ENCODE measurements around the gene ALDH16A1.
"Not testable (repeated sequence)": the region's sequence is repeated elsewhere in the genome, so short reads cannot be mapped to it uniquely, and the experiment has no call there.

The ALDH16A1 gene

DNA sequence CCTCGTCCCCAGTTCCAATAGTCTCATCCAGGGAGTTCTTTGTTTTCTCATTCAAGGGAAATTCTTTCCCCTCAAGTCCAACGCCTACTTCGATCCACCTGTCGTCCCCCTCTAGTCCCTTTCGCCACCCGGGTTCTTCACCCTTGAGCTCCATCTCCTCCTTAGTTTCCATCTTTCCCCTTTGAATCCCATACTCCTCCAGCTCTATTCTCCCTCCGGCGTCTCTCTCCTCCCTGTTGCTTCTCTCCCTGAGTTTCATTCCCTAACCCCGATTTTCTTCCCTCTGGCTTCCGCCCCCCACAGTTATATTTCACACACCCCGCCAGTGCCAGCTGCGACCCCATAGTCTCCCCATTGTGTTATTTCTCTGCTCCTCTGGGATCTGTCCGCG, 11.1 kb upstream of the ALDH16A1 start:
- no peak for DNase-seq

DNA sequence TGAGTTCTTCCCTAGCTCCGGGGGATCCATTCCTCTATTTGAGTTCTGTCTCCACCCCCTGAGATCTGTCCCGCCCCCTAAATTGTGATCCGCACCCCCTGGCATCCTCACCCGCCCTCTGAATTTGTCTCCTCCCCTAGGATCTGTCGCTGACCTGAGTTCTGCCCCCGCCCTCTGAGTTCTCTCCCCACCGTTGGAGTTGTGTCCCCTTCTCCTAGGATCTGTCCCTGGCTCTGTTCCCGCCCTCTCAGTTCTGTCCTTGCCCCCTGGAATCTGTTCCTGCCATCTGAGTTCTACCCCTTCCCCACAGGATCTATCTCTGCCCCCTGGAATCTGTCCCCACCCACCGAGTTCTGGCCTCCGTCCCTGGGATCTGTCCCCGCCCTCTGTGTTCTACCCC, 10.7 kb upstream of the ALDH16A1 start:
- no peak for DNase-seq

DNA sequence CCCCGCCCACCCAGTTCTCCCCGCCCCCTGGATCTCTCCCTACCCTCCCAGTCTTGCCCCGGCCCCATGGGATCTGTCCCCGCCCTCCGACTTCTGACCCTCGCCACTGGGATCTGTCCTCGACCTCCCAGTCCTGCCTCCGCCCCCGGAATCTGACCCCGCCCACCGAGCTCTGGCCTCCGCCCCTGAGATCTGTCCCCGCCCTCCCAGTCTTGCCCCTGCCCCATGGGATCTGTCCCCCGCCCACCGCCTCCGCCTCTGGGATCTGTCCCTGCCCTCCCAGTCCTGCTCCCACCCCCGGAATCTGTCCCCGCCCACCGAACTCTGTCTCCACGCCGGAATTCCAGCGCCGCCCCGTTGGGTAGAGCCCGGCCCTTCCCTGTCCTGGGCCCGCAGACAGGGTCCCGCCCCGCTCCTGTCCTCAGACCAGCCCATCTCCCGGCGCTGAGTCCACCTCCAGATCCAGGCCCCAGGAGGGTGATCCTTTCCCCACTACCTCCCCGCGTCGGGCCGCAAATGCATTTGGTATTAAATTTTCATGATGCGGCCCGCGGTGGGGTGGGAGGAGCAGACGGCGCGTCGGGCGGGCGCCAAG, 10.2 kb upstream of the ALDH16A1 start:
- no peak for DNase-seq

DNA sequence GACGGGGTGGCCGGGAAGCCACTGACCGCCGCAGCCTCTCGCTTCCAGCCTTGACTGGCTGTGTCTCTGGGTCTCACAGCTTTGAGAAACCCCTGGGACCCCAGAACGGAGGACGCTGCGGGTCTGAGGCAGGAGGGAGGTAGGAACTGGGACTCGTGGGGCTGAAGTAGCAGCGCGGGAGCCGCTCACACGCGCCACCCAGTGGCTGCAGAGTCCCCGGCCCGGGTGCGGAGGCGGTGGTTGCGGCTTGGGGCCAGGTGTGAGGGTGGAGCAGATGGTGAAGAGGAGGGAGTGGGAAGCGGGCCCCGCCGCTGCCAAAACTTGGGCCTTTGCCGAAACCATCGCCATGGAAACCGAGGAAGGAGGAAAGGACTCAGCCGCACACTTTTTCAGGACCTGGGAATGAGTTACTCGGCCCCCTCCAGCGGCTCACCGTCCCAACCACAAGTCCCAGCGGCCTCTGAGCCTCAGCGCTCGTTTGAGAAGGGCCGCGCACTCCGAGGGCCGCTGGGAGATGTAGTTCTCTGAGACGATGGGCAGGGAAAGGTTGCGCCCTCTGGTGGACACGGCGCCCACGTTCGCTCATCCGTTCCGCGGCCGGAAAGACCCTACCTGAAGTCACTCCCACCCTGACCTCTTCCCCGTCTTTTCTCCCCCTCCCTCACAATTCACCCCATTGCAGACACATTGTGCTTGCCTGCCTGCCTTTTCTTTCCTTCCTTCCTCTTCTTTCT, 9.5 kb upstream of the ALDH16A1 start:
- peak; percentile 90 for DNase-seq

DNA sequence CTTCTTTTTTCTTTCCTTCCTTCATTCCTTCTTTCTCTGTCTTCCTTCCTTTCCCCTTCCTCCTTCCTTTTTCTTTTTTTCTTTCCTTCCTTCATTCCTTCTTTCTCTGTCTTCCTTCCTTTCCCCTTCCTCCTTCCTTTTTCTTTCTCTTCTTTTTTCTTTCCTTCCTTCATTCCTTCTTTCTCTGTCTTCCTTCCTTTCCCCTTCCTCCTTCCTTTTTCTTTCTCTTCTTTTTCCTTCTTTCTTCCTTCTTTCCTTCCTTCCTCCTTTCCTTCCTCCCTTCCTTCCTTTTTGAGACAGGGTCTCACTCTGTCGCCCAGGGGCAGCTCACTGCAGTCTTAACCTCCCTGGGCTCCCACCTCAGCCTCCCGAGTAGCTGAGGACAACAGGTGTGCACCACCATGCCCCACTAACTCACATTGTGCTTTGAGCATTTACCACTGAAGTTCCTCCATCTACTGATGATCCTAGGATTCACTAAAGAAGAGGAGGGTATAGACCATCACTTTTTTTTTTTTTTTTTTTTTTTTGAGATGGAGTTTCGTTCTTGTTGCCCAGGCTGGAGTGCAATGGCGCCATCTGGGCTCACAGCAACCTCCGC, 8.8 kb upstream of the ALDH16A1 start:
- DNase-seq, result not testable (repeated sequence)

DNA sequence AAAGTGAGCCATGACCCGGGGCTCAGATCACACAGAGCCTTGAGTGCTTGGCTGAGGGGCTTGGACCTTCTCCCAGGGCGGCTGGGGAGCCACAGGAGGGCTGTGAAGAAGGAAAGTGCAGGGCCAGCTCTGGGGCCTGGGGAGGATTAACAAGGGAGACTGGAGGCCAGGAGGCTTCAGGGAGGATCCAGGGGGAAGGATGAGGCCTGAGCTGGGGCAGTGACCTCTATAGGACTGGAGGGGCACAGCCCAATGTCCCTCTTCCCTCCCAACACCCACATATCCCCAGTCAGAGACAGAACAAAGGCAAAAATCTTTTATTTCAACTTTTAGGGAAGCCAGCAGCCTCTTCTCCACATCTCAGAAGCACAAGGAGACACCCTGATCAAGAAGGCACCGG, 7.0 kb upstream of the ALDH16A1 start:
- DNase-seq, result no peak

DNA sequence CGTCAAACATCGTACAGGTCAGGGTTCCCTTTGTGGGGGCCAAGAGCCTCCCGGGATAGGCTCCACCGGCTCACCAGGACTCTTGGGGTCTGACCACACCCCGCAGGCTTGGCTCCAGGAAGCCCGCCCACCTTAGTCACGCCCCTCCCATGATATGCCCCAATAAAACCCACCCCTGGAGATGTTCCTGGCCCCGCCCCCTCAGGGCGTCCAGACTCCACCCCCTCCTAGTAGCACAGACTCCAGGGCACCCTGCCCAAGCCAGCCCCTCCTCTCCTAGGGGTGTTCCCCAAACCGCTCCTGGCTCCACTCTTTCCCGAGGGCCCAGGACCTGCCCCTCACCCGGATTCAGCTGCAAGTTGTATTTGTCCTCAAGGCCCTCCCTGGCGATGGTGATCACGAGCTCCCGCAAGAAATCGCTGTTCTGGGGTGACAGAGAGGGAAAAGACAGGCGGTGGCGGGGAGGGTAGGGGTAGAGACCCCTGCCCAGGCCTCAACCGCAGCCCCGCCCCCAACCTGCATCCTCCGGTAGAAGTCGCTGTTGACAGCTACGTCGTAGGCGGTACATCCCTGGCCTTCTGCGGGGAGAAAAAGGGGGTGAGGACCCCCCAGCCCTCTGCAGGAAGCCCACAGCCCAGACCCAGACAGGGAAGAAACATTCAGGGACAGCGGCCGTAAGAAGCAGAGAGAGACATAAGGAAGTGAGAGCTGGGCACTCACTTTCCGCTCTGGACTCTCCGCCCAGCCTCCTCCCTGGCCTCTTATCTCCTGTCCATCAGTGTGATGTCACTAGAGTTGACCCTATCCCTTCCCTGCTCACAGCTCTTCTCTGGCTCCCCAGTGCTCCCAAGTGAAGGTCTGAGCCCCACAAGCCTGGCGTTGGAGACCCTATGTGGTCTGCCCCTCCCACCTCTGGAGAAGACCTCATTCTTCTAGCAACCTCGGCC, 5.3 kb upstream of the ALDH16A1 start:
- DNase-seq, result no peak

DNA sequence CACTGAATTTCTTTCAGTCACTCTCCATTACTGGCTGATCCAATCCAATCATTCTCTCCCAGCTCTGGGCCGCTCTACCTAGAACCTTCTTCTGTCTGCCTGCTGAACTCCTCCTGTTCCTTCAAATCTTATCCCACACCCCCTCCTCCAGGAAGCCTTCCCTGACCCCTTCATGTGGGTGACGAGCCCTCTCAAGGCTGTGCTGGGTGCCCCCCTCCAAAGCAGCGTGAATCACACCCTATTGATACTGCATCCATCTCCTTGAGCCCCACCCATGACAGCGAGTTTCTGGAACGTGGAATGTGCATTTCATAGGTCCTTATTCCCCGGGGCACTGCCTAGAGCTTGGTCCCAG, 4.6 kb upstream of the ALDH16A1 start:
- no peak for DNase-seq

DNA sequence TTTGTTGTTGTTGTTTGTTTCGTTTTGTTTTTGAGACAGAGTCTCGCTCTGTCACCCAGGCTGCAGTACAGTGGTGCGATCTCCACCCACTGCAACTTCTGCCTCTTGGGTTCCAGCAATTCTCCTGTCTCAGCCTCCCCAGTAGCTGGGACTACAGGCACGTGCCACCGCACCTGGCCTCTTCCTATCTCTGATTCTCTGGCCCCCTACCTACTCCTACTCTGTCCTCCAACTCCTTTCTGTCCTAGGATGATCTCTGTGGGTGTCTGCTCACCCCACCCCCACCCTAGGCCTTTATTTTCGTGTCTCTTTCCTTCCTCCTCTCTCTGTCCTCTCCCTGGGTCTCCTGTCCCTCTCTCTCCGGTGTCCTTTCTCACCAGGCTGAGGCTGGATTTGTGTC, 2.6 kb upstream of the ALDH16A1 start:
- DNase-seq, result no peak

DNA sequence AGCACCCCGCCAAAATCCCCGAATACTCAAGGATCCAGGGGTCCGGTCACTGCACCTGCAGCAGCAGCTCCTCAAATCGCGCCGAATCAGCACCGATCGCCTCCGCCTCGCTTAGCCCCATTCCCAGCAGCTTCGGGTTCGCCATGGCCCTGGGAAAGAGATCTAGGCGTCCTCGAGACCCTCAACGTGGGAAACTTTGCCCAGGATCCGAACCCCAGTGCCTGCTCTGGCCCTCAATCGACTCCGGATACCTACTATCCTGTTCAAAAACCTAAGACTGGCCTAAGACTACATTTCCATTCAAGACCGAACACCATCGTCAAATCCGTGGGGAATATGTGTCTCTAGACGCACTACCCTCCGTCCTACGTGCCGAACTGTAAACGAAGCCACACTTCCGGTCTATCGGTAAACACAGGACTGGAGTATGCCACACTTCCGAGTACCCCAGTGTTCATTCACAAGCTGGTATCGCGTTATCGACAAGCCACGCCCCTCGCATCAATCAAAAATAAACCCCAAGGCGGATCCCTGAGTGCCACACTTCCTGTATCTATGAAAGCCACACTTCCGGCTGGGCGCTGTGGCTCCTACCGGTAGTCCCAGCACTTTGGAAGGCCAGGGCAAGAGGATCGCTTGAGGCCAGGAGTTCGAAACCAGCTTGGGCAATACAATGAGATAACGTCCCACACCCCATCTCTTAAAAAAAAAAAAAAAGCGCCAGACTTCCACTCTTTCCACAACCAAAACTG, 1.4 kb upstream of the ALDH16A1 start, which contains the start of gene PIH1D1:
PIH1D1 (minus strand) TSS at position 385 of the 752 bp plus-strand sequence; CDS start at position 145, 240 bp downstream.
- peak; percentile 97 for DNase-seq

DNA sequence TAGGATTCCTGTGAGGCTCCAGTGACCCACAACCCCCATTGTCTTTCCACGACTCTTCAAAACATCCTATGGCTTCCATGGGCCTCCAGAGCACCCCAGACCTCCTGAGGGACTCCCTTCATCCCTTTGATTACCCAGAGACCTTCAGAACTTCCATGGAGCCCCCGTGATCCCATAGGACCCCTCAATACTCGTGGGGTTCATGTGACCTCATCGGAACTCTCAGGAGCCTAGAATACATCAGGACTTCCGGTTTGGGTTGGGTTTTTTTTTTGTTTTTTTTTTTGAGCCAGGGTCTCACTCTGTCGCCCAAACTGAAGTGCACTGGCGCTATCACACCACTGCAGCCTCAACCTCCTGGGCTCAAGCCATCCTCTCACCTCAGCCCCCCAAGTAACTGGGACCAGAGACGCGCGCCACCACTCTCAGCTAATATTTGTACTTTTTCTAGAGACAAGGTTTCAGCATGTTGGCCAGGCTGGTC, 774 bp downstream of the ALDH16A1 start:
- no peak for DNase-seq

DNA sequence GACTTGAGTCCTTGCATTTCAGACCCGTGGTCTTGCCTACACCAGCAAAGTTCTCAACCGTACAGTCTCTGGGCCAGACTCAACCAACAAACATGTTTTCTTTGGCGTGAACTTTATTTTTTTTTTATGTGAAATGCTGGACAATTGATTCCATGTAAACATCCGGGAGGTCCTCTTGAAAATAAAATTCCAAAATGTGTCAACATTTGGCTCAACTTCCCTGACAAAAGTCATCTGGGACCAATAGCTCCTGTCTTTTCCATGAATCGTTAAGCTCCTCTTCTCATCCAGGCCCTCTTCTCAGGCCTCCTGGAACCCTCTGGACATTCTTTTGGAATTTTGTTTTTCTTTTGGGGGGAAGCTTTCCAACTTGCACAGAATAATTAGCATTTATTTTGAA, 2.7 kb downstream of the ALDH16A1 start:
- no peak for DNase-seq

DNA sequence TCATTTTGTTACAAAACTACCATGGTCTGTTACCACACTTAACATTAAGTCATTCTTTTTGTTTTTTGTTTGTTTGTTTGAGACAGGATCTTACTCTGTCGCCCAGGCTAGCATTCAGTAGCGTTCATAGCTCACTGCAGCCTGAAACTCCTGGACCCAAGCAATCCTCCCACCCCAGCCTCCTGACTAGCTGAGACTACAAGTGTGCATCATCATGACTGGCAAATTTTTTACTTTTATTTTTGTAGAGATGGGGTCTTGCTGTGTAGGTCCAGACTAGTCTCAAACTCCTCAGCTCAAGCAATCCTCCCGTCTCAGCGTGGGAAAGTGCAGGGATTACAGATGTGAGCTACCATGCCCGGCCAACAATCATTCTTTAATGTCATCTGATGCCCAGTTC, 3.3 kb downstream of the ALDH16A1 start:
- no peak for DNase-seq

DNA sequence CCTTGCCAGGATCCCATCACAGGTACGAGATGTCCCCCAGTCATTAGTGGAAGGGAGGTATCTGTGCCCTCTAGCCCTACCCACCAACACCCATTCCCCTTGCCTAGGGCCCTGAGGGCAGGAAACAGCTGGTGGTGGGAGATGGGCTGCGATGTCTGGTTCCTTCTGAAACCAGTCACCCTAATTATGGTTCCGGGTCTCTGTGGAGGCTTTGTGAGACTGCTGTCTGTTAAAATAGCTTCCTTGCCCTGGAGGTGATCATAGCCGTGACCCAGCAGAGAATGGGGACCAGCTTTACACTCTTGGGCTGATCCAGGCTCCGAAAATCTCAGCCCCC, 5.5 kb downstream of the ALDH16A1 start:
- DNase-seq, result no peak

DNA sequence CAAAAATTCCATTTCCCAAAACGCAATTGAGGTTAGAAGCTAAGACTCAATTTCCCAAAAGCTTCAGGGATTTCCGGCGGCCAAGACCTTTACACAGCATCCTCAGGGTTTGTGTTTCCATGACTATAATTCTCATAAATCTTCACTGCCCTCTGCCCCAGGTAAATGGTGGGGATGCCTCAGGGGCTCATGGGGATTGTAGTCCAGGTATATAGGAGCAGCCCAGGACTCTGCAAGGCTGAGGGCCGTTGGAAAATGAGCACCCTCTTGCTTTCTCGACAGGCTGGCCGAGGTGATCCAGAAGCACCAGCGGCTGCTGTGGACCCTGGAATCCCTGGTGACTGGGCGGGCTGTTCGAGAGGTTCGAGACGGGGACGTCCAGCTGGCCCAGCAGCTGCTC, 6.4 kb downstream of the ALDH16A1 start:
- DNase-seq, result no peak

DNA sequence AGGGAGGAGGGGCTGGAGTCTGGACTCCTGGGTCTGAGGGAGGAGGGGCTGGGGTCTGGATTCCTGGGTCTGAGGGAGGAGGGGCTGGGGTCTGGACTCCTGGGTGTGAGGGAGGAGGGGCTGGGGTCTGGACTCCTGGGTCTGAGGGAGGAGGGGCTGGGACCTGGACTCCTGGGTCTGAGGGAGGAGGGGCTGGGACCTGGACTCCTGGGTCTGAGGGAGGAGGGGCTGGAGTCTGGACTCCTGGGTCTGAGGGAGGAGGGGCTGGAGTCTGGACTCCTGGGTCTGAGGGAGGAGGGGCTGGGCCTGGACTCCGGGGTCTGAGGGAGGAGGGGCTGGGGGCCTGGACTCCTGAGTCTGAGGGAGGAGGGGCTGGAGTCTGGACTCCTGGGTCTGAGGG, 8.1 kb downstream of the ALDH16A1 start:
- not testable (repeated sequence) for DNase-seq

DNA sequence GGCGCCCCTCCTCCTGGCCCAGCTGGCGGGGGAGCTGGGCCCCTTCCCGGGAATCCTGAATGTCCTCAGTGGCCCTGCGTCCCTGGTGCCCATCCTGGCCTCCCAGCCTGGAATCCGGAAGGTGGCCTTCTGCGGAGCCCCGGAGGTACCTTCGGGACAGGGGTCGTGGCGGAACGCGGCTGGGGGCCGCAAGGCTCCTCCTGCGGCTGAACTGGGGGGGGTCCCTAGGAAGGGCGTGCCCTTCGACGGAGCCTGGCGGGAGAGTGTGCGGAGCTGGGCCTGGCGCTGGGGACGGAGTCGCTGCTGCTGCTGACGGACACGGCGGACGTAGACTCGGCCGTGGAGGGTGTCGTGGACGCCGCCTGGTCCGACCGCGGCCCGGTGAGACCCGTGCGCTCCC, 8.6 kb downstream of the ALDH16A1 start:
- DNase-seq, result no peak

DNA sequence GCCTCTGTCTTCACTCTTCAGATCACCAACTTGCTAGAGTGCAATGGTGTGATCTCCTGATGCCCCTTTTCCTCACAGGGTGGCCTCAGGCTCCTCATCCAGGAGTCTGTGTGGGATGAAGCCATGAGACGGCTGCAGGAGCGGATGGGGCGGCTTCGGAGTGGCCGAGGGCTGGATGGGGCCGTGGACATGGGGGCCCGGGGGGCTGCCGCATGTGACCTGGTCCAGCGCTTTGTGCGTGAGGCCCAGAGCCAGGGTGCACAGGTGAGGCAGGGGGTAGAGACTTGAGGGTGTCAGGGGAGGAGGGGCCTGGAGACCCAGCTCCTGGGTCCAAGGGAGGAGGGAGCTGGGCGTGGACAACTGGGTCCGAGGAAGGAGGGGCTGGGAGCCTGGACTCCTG, 9.5 kb downstream of the ALDH16A1 start:
- DNase-seq, result no peak

DNA sequence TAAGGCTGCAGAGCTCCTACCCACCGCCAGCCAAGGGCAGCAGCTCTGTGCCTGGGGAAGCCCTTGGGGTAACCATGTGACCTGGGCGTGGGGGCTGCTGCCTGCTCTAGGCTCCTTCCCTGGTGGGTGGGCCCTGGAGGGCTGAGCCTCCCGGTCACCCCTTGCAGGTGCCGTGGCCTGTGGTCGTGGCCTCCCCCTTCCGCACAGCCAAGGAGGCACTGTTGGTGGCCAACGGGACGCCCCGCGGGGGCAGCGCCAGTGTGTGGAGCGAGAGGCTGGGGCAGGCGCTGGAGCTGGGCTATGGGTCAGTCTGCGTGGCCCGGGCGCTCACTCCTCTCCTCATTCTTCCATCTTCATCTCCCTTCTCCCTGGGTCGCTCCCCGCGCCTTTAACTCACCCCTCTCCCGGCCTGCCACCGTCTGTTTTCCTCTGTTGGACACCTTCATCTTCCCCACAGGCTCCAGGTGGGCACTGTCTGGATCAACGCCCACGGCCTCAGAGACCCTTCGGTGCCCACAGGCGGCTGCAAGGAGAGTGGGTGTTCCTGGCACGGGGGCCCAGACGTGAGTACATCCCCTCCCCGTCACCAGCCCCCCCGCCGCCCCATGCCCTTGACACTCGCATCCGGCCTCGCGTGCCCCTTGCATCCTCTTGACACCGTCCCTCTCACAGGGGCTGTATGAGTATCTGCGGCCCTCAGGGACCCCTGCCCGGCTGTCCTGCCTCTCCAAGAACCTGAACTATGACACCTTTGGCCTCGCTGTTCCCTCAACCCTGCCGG, 11.1 kb downstream of the ALDH16A1 start:
- no peak for DNase-seq

DNA sequence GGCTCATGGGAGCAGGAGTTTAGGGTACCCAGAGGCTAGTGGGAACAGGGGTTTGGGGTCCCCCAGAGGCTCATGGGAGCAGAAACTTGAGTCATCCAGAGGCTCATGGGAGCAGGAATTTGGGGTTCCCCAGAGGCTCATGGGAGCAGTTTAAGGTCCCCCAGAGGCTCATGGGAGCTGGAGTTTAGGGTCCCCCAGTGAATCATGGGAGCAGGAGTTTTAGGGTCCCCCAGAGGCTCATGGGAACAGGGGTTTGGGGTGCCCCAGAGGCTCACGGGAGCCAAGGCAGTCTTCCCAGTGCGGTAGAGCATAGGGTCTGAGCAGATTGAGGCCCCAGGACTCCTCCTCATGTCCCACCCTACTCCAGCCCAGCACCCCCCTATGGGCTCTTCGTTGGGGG, 12.3 kb downstream of the ALDH16A1 start:
- DNase-seq, result no peak

DNA sequence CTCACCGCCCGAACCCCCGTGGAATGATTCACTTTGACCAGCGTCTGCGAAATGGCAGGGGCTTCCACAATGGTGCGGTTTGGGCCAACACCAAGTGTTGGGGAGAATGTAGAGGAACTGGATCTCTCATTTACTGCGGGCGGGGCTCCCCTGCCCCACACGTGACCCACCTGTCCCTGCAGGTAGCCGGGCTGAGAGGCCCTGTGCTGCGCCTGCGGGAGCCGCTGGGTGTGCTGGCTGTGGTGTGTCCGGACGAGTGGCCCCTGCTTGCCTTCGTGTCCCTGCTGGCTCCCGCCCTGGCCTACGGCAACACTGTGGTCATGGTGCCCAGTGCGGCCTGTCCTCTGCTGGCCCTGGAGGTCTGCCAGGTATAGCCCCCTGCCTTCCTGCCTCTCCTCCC, 15.2 kb downstream of the ALDH16A1 start:
- DNase-seq, result no peak

Data from KG1 (cell line).